GM21825 (cell line): Measurements from ENCODE around the gene UBAP1L.
"Not testable (repeated sequence)": the region's sequence is repeated elsewhere in the genome, so short reads cannot be mapped to it uniquely, and the experiment has no call there.

Source experiments
- ATAC-seq: cut with Tn5 transposase; IDR thresholded peaks from one replicate; pipeline ENCODE4 v1.9.1; 2021; ENCODE audit warnings: mild to moderate bottlenecking, moderate library complexity; ENCODE audit not compliant: unreplicated experiment

The UBAP1L gene

GRCh38 chr15:65044724-65045481 is 70.1 kb downstream of the UBAP1L start, which contains the start of gene SLC51B:
Gene SLC51B (plus strand): TSS chr15:65045387. CDS start chr15:65050005, 4,618 bp downstream.
- no peak for ATAC-seq

DNA sequence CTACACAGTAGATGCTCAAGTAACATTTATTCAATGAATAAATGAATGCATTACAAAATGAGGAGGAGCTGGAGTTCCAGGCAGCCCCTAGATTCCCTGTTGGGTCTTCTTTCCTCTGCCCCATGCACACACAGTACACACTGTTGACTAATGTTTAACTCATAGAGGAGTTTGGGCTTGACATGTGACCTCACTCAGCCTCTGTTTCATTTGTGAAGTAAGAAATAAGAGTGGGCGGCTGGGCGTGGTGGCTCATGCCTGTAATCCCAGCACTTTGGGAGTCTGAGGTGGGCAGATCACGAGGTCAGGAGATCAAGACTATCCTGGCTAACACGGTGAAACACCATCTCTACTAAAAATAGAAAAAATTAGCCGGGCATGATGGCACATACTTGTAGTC is 70.8 kb downstream of the UBAP1L start:
- not testable (repeated sequence) for ATAC-seq

- no peak for ATAC-seq
Observed at GRCh38 chr15:65042776-65043327, 72.1 kb downstream of the UBAP1L start.
